ENCODE measurements around the gene PTPN18. TPM values are rescaled to one million over a fixed set of nuclear protein-coding genes. Genes with fewer than 3 reads are reported as not detected.
"Not testable (repeated sequence)": the region's sequence is repeated elsewhere in the genome, so short reads cannot be mapped to it uniquely, and the experiment has no call there.

The PTPN18 gene
- total and polyA plus RNA-seq, 2 donors (not counting 1 experiment from before 2014, with no cell fraction given): 91.0 to 102 TPM

DNA sequence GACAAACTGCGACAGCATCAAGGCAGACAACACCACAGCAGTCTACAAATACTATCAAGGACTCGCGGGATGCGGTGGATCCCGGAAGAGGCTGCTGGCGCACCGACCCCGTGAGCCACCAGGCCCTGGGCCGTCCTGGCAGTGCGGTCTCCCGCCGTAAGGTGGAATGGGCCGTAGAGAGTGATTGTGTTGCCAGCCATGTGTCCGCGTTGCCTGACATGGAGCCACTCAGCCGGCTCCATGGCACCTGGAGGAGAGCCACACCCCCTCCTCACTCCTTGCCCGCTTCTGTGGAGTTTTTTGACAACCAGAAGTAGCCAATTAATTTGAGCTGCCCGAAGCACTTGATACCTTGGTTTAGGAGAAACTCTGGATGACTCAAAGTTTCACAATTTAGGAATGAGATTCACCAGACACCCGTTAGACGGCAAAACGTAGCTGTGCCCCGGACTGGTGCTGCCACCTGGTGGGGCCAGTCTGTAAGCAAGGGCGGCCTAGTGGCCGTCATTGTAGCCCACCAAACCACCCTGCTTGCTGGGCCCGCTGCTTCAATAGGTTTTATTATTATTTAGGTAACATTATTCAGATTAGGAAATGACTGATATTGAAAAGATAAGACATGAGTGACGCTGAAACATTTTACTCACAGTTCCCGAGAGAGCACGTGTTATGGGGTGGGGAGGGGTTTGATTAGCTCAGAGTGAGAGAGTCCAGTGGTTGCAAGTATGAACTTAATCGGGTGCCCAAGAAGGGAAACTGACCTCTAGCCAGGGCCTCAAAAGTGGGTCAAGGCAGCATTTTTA is 23.4 kb upstream of the PTPN18 start:
- Histone ChIP-seq H3K27ac (ENCODE audit: low read length in 2 of 2) (no peak overlapping the region), H3K36me3 (replicated peaks in 1 of 2; ENCODE audit: control extremely low read depth in 1 of 2, control insufficient read depth in 1 of 2, extremely low read depth in 1 of 2, insufficient read depth in 2 of 2, low read length in 1 of 2) (no peaks in the 10 kb centered on the region), H3K27me3 (replicated peaks in 1 of 4; ENCODE audit: control extremely low read depth in 1 of 4, control insufficient read depth in 3 of 4, insufficient read depth in 4 of 4, low read length in 3 of 4) (peaks cover 0 to 16% (median 4%) of the 10 kb centered on the region in 4 experiments), H3K79me2 (ENCODE audit: control insufficient read depth, insufficient read depth, low read length) (no peaks in the 10 kb centered on the region), H3K9me3 (ENCODE audit: control extremely low read depth in 1 of 3, control insufficient read depth in 2 of 3, insufficient read depth in 1 of 3, low read length in 2 of 3) (no peaks in the 10 kb centered on the region), H3K4me2 (replicated peaks; ENCODE audit: low read depth, low read length, poor library complexity, severe bottlenecking) (peak overlapping the region; percentile 62), H3K4me1 (ENCODE audit: control insufficient read depth in 2 of 2, insufficient read depth in 2 of 2, low read length in 2 of 2) (peaks cover 4 to 7% of the 10 kb centered on the region in 2 donors), H3K4me3 (ENCODE audit: control extremely low read depth in 1 of 5, extremely low read depth in 1 of 5, insufficient read depth in 1 of 5, low read depth in 2 of 5, low read length in 4 of 5) (peak overlapping the region in 1 of 5 experiments; percentile 4), H3K9ac (ENCODE audit: low read length) (no peak overlapping the region), H2AFZ (ENCODE audit: insufficient read depth, low read depth, low read length, poor library complexity, severe bottlenecking) (peak overlapping the region; percentile 69), H4K20me1 (ENCODE audit: control insufficient read depth, insufficient read depth, low read length, poor library complexity, severe bottlenecking) (no peaks in the 10 kb centered on the region)
- ATAC-seq (ENCODE audit: low read depth) (peak; percentile 86), DNase-seq (peak; percentile 75)
- no peak for TF ChIP-seq EZH2 (IDR thresholded peaks at IDR 0.05; ENCODE audit: borderline replicate concordance, insufficient read depth, low read depth, low read length, poor library complexity, severe bottlenecking)
- TF ChIP-seq, protein P1, sequence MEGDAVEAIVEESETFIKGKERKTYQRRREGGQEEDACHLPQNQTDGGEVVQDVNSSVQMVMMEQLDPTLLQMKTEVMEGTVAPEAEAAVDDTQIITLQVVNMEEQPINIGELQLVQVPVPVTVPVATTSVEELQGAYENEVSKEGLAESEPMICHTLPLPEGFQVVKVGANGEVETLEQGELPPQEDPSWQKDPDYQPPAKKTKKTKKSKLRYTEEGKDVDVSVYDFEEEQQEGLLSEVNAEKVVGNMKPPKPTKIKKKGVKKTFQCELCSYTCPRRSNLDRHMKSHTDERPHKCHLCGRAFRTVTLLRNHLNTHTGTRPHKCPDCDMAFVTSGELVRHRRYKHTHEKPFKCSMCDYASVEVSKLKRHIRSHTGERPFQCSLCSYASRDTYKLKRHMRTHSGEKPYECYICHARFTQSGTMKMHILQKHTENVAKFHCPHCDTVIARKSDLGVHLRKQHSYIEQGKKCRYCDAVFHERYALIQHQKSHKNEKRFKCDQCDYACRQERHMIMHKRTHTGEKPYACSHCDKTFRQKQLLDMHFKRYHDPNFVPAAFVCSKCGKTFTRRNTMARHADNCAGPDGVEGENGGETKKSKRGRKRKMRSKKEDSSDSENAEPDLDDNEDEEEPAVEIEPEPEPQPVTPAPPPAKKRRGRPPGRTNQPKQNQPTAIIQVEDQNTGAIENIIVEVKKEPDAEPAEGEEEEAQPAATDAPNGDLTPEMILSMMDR (IDR thresholded peaks at IDR 0.05): peak; percentile 98
- intact Hi-C loops (cut with micrococcal nuclease): loop anchor here (2.0 kb wide), 1 partner anchor 150 kb away; the partner anchor contains the start of gene MZT2B
- ChIA-PET POLR2A (no interaction called here), CTCF (interaction anchor here (0.6 to 8.3 kb wide), 11 partner anchors 10 to 404 kb away, joined by 3 to 145 read pairs (median 4); partner anchors contain the start of genes IMP4, MZT2B and SMPD4)
- H3K4me3 Mint-ChIP-seq: peak overlapping the region; percentile 26
- H3K27me3 Mint-ChIP-seq: peaks cover 25% of the 10 kb centered on the region
- H3K9me3 Mint-ChIP-seq (ENCODE audit: insufficient read depth): no peaks in the 10 kb centered on the region
- H3K27ac Mint-ChIP-seq: no peak overlapping the region
- WGBS (ENCODE audit: insufficient coverage): 34% methylated on average over 26 of the region's 29 CpGs
- peaks cover 6% of the 10 kb centered on the region for H3K4me1 Mint-ChIP-seq

DNA sequence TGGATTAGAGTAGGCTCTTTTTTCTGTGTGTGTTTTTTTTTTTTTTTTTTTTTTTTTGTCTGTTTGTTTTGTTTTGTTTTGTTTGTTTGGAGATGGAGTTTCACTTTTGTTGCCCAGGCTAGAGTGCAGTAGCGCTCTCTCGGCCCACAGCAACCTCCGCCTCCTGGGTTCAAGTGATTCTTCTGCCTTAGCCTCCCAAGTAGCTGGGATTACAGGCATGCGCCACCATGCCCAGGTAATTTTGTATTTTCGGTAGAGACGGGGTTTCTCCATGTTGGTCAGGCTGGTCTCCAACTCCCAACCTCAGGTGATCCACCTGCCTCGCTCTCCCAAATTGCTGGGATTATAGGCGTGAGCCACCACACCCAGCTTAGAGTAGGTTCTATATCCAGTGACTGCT is 22.6 kb upstream of the PTPN18 start:
- H3K27ac ChIP-seq (ENCODE audit: low read length in 2 of 2); H3K4me3 ChIP-seq (ENCODE audit: control extremely low read depth in 1 of 5, extremely low read depth in 1 of 5, insufficient read depth in 1 of 5, low read depth in 2 of 5, low read length in 4 of 5); DNase-seq; H3K9me3 Mint-ChIP-seq (ENCODE audit: insufficient read depth); H3K4me3 Mint-ChIP-seq; H3K4me1 Mint-ChIP-seq; ATAC-seq (ENCODE audit: low read depth); H3K9ac ChIP-seq (ENCODE audit: low read length); H3K4me1 ChIP-seq (ENCODE audit: control insufficient read depth in 2 of 2, insufficient read depth in 2 of 2, low read length in 2 of 2); H3K9me3 ChIP-seq (ENCODE audit: control extremely low read depth in 1 of 3, control insufficient read depth in 2 of 3, insufficient read depth in 1 of 3, low read length in 2 of 3); H3K79me2 ChIP-seq (ENCODE audit: control insufficient read depth, insufficient read depth, low read length); H3K36me3 ChIP-seq (replicated peaks in 1 of 2; ENCODE audit: control extremely low read depth in 1 of 2, control insufficient read depth in 1 of 2, extremely low read depth in 1 of 2, insufficient read depth in 2 of 2, low read length in 1 of 2); H2AFZ ChIP-seq (ENCODE audit: insufficient read depth, low read depth, low read length, poor library complexity, severe bottlenecking); H3K27ac Mint-ChIP-seq; POLR2A ChIA-PET; H4K20me1 ChIP-seq (ENCODE audit: control insufficient read depth, insufficient read depth, low read length, poor library complexity, severe bottlenecking); H3K4me2 ChIP-seq (replicated peaks; ENCODE audit: low read depth, low read length, poor library complexity, severe bottlenecking): not testable (repeated sequence)
- peaks cover 22% of the 10 kb centered on the region for H3K27me3 Mint-ChIP-seq
- WGBS (ENCODE audit: insufficient coverage): 86% methylated on average over 5 of the region's 8 CpGs
- intact Hi-C loops (cut with micrococcal nuclease): loop anchor here (2.0 kb wide), 1 partner anchor 150 kb away; the partner anchor contains the start of gene MZT2B
- H3K27me3 ChIP-seq (replicated peaks in 1 of 4; ENCODE audit: control extremely low read depth in 1 of 4, control insufficient read depth in 3 of 4, insufficient read depth in 4 of 4, low read length in 3 of 4): peaks cover 0 to 16% (median 4%) of the 10 kb centered on the region in 4 experiments
- CTCF ChIA-PET: interaction anchor here (0.6 to 8.3 kb wide), 10 partner anchors 9 to 405 kb away, joined by 3 to 145 read pairs (median 4); partner anchors contain the start of genes IMP4, MZT2B and SMPD4
